IPS-NIHi11 (cell line): Measurements from ENCODE around the gene TAGLN2.
"Not testable (repeated sequence)": the region's sequence is repeated elsewhere in the genome, so short reads cannot be mapped to it uniquely, and the experiment has no call there.

Source experiments
- DNase-seq: peaks from one replicate; pipeline ENCODE4 v3.0.0; 2012; ENCODE audit warnings: mixed read lengths, low spot score

Gene TAGLN2

DNA sequence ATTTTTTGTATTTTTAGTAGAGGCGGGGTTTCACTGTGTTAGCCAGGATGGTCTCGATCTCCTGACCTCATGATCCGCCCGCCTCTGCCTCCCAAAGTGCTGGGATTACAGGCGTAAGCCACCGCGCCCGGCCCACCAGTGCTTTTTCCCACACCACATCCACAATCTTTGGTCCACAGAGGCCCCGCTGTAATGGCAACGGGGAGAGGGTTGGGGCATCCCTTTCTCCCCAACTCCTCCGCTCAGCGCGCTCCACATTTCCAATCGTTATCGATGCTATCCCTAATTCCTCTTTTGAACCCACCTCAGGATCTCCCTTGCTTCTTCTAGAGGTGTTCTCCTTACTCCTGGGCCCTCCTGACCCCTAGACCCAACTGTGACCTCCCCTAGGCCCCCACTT lies 25.7 kb downstream of the TAGLN2 start:
- not testable (repeated sequence) for DNase-seq

DNA sequence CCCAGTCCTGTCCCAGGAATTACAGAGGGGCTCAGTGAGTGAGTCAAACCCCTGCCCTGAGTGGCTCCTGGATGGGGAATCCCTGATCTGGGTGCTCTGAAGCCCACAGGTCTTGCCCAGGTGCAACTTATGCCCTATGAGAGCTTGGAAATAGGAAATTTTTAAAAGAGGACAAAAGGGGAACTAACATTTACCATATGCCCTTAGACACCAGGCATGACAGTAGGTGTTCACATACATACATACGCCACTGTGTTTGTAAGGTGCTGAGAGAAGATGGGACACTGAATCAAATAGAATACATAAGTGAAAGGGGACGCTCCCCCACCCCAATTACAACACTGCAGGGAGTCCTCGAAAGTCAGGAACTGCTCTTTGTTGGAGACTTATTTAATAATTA lies 26.8 kb downstream of the TAGLN2 start:
- no peak for DNase-seq

- DNase-seq = no peak
These were observed 27.3 kb downstream of the TAGLN2 start for GRCh38 chr1:159897962-159898361.

DNA sequence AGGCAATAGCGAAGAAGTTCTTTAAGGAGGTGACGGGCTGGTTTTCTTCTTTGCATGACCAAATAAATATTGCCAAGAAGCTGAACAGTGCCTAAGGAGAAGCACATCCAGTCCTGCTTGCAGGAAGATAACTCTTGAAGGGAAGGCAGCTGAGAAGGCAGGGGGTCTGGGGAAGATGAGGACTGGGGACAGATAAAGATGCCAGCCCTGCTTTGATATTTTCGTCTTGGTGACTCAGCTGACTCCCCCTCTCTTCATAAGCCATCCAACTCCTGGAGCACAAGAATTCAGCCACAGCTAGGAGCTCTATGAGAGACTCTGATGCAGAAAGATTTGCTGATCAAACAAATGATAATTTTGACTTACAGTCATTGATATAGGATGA lies 28.8 kb downstream of the TAGLN2 start:
- no peak for DNase-seq

DNA sequence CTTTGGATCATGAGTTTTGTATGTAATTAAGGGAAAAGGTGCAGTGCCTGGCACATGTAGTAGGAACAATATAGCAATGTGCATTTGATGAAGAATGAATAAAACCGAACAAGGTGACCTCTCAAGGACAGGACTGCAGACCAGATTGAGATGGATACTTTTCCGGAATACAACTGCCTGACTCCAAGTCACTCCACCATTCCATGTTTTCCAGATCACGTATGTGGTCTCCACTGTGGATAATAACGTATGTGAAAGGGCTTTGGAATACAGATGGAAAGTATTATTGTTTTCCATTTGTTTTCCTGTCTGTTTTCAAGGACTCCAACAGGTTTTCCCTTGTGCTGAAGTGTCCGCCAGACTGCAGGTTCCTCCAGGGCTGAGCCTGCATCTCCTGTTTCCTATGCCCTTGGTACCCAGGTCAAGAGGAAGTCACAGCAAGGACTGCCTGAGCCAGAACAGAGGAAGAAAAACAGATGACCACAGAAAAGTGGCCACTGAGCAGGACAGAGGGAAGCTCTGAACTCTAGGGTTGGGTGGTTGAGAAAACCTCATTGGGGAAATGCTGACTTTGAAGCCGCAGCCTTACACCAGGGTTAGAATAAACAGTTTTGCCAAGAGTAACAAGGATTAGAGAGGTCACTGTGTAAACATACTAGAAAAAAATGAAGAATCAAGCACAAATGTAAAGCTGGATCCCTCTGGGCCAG lies 29.3 kb downstream of the TAGLN2 start:
- DNase-seq = no peak

DNA sequence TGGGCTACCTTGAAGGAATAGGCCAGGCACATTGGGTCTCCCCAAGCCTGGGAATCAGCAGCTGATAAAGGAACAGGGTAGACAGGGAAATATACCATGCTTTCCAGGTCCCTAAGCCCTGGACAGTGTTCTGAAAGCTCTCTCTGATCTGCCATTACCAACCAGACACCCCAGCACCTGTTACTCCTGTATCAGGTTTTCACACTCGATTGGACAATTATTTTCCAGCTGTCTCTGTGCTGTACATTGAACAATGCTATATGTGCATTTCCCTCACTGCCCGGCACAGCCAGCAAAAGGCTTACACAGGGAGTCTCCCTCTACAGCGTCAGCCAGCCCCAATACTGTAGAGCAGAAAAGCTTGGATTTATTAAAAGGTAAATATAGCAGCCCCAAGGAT lies 30.0 kb downstream of the TAGLN2 start:
- no peak for DNase-seq

- no peak for DNase-seq
These were observed 32.4 kb downstream of the TAGLN2 start for GRCh38 chr1:159892944-159893343.

DNA sequence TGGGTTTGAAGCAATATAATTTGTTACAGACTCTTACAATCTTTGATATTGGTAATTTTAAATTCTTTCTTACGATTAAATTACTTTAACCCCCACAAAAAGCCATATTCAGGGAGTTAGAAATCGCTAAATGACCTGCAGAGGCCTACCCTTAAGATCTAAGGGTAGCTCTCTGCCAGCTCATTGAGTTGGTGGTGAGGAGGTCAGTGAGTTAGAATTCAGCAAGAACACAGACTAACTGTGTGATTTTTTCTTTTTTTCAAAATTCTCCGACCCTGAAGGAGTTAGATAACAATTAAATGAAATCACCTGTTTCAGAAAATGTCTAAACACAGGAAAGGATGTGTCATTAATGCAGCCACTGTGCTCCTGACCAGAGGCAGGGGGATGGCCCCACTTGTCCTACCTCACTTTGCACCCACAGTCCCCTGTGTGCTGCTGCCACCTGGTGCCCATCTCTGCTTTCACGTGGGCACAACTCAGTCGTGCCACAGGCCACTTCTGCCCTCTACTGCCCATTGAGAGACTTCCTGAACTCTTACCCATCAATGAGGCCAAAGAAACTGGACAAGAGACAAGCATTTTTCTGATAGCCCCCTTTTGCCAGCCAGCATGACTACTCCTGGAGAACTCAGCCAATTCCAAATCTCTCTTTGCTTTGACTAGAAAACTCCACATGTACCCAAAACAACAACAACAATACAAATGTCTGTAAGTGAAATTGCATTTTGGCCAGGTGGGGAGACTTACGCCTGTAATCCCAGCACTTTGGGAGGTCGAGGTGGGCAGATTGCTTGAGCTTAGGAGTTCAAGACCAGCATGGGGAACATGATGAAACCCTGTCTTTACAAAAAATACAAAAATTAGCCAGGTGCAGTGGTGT lies 33.8 kb downstream of the TAGLN2 start:
- peak; percentile 78 for DNase-seq

DNA sequence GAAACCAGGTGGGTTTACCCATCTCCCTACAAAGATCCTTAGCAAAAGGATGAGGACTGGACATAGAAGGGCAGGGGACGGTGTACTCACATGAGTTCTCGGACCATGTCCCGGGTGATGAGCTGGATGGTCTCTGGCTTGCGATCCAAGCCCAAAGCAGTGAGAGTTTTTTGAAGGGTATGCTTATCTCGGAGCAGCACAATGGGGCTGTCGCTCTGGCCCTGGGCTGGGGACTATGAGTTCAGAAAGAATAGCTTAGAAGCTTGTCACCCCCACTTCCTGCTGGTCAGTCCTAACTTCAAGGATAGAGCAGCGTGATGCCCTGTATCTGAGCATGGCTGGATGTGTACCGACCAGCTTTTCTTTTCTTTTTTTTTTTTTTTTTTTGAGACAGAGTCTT lies 34.9 kb downstream of the TAGLN2 start:
- no peak for DNase-seq

DNA sequence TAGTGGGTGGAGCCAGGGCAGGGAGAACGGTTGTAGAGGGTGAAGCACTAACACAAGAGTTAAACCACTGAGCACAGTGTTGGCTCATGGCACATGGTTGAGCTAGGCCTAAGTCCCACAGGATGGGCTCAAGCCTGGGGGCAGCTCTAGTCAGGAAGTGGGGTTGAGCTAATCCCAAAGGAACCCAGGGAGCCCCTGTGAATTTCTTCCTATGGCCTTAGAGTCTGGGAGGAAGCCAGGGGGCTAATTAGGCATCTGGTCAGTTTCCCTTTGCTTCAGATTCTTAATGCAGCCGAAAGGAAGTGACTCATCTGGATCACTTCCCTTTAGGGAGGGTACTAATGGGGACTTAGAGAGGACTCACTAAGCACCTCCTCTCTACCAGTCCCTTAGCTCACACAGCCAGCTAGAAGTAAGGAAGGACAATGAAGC lies 35.5 kb downstream of the TAGLN2 start:
- DNase-seq = no peak

DNA sequence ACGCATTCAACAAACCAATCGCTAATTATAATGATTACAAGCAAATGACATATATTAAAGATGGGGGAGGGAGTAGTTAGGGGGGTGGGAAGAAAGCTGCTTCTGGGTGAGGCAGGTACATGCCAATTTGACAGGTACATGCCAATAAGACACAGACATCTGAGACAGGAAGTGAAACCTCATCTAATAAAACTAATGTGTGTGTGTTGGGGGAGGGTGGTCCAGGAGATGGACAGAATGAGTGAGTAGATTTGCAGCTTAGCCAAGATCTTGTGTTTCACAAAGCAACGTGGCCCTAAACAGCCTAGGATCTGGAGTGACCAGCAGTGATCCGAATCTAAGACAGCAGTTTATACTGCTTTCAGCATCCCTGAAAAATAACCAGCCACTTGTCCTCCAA lies 36.1 kb downstream of the TAGLN2 start:
- no peak for DNase-seq

DNA sequence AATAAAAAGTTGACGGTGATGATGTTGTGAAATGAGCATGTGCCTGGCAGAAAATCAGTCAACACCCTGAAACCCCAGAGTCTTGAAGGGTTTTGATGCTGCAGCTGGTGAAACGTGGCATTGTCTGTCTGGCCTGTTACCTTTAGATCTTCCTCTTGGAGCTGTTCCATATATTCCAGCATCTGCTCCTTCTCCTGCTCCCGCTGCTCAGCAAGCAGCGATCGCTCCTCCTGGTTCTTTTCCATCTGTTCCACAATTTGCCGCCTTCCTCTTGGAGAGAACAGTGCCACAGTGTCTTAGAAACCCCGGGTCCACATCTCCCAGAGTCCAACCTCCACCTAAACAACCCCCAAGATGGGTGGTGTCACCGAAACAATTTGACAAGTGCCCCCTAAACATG lies 41.0 kb downstream of the TAGLN2 start:
- no peak for DNase-seq

DNA sequence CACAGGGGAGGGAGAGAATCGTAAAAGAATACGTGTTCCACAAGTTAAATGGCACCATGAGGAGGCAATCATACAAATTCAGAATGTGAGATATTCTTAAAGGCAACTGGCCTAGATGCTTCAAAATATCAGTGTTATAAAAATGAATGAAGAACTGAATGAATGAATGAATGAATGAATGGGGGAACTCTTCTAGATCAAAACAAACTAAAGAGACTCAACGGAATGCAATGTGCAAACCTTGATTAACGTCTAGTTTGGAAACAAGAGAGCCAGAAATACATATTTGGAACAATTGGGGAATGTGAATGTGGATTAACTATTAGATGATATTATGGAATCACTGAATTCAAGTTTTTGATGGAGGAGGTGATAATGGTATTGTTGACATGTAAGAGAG lies 42.2 kb downstream of the TAGLN2 start:
- DNase-seq = no peak

DNA sequence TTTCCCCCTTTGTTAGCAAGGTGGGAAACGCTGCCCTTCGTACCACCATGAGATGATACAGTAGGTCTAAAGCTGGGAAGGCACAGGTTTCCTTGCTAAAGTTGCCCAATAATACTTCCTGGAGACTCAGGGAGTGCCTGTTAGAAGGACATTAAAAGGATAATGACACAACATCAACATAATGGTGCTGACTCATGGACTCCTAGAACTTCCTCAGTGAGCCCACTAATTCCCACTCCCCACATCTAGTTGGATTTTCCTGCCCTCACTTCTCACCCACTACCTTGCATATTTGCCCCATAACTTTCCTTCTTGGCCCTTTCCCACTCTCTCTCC lies 42.8 kb downstream of the TAGLN2 start:
- DNase-seq = no peak

DNA sequence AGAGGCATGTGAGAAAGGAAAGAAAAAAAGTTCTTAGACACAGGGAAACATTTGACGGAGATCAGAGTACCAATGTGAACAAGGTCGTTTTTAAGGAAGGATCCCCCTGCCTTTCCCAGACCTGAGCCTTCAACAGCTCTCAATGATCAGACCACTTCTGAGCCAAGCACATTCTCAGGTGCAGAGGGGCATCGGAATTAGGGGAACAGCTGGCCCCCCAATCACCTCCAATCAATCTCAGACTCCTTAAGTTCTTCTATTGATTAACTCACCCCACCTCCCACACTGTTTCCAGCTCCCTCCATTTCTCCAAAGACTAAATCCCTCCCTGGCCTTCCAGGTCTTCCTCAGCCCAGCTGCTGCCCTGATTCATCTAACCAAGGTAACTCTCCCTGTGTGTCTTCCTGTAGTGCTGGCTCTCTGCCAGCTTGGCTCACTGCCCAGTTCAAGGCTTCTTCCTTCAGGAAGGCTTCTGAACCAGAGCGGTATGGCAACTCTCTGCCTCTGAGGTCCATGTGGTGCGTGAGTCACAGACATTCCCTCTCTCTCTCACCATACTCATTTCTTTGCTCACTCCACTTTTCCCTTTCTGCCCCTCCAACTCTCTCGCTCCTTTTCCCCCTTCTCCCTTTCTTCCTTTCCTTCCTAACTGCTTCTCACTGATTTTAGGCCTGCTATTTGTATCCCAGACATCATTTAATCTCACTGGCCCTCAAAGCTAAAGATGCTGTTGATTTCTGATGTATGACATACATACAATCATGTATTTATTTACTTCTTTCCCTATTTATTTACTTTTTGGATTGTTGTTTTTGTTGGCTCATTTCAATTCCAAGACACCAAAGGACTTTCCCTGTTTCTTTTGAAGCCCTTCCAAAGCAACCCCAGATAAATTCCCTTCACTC lies 43.4 kb downstream of the TAGLN2 start:
- no peak for DNase-seq

DNA sequence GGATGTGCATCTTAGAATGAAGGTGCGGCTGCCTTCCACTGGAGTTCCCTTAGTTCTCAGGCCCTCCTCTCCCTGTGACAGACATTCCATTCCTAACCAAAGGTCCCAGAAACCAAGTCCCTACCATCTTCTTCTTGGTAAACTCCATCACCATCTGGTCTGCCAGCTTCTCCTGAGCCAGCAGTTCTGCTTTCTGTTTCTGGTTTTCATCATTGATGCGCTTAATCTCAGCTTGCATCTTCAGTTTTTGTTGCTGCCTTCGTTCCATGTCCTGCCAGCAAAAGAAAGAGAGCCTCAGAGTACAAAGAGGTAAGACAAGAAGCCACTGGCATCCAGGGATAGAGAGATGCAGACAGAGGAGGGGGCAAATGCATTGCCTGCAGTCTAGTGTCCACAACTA lies 44.9 kb downstream of the TAGLN2 start:
- no peak for DNase-seq

GRCh38 chr1:159879977-159880376 lies 45.3 kb downstream of the TAGLN2 start:
- DNase-seq = no peak

- DNase-seq = no peak
These were observed 46.2 kb downstream of the TAGLN2 start for GRCh38 chr1:159879136-159879535.

- DNase-seq = no peak
These were observed 47.4 kb downstream of the TAGLN2 start for GRCh38 chr1:159877695-159878444.

GRCh38 chr1:159873530-159874143 lies 51.7 kb downstream of the TAGLN2 start:
- DNase-seq = no peak

- DNase-seq = no peak
These were observed 52.4 kb downstream of the TAGLN2 start for GRCh38 chr1:159872891-159873290.
